Glutamatergic neuron (in vitro differentiated cells): ENCODE data around the gene DNAJC8. TPM values are rescaled to one million over a fixed set of nuclear protein-coding genes. Genes with fewer than 3 reads are reported as not detected.

Source experiments
- DNase-seq: peaks from one replicate; pipeline ENCODE4 v3.0.0; 2022
- H3K27ac Mint-ChIP-seq: one replicate; pipeline ENCODE4 v1.8.0; 2020; ENCODE audit warnings: mild to moderate bottlenecking, mixed read lengths, inconsistent platforms; ENCODE audit not compliant: unreplicated experiment
- H3K27me3 Mint-ChIP-seq: one replicate; pipeline ENCODE4 v1.8.0; 2020; ENCODE audit warnings: mild to moderate bottlenecking, moderate library complexity, mixed read lengths, inconsistent platforms; ENCODE audit not compliant: unreplicated experiment
- H3K36me3 Mint-ChIP-seq: one replicate; pipeline ENCODE4 v1.8.0; 2020; ENCODE audit warnings: mild to moderate bottlenecking, mixed read lengths, inconsistent platforms; ENCODE audit not compliant: unreplicated experiment
- H3K4me1 Mint-ChIP-seq: one replicate; pipeline ENCODE4 v1.8.0; 2020; ENCODE audit warnings: mild to moderate bottlenecking, low read depth, mixed read lengths, inconsistent platforms; ENCODE audit not compliant: unreplicated experiment
- H3K4me3 Mint-ChIP-seq: one replicate; pipeline ENCODE4 v1.8.0; 2020; ENCODE audit warnings: mild to moderate bottlenecking, mixed read lengths, inconsistent platforms; ENCODE audit not compliant: unreplicated experiment
- H3K9me3 Mint-ChIP-seq: one replicate; pipeline ENCODE4 v1.8.0; 2020; ENCODE audit warnings: mild to moderate bottlenecking, moderate library complexity, mixed read lengths, inconsistent platforms; ENCODE audit not compliant: unreplicated experiment
- total RNA-seq: library from RNA; stranded (reverse); fragmentation: NEBNext Ultra II Directional; extraction: Animal tissue kit (Norgen Biotek cat#: 25700); gene quantifications from one replicate; pipeline ENCODE4 v1.2.1, GENCODE V29; 2021; ENCODE audit not compliant: unreplicated experiment
- TF ChIP-seq, protein P1 (sequence below): fragments of 200-600 bp; sonication (generic); IDR thresholded peaks from one replicate; pipeline ENCODE4 v1.5.0; 2021; ENCODE audit not compliant: partially characterized antibody, unreplicated experiment

DNAJC8 gene
- total RNA-seq, 1 donor from 2014 or later, result 82.8 TPM

GRCh38 chr1:28209700-28210099, 23.1 kb downstream of the DNAJC8 start:
- TF ChIP-seq, protein P1, sequence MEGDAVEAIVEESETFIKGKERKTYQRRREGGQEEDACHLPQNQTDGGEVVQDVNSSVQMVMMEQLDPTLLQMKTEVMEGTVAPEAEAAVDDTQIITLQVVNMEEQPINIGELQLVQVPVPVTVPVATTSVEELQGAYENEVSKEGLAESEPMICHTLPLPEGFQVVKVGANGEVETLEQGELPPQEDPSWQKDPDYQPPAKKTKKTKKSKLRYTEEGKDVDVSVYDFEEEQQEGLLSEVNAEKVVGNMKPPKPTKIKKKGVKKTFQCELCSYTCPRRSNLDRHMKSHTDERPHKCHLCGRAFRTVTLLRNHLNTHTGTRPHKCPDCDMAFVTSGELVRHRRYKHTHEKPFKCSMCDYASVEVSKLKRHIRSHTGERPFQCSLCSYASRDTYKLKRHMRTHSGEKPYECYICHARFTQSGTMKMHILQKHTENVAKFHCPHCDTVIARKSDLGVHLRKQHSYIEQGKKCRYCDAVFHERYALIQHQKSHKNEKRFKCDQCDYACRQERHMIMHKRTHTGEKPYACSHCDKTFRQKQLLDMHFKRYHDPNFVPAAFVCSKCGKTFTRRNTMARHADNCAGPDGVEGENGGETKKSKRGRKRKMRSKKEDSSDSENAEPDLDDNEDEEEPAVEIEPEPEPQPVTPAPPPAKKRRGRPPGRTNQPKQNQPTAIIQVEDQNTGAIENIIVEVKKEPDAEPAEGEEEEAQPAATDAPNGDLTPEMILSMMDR, result no peak
- no peak for DNase-seq
- Mint-ChIP-seq H3K9me3 (no peaks in the 10 kb centered on the region), H3K36me3 (no peaks in the 10 kb centered on the region), H3K4me3 (no peak overlapping the region), H3K27me3 (no peaks in the 10 kb centered on the region), H3K27ac (no peak overlapping the region), H3K4me1 (no peaks in the 10 kb centered on the region)

GRCh38 chr1:28208818-28209441, 23.9 kb downstream of the DNAJC8 start:
- DNase-seq, result peak; percentile 61
- Mint-ChIP-seq H3K9me3 (no peaks in the 10 kb centered on the region), H3K4me3 (no peak overlapping the region), H3K27ac (no peak overlapping the region), H3K27me3 (no peaks in the 10 kb centered on the region), H3K36me3 (no peaks in the 10 kb centered on the region), H3K4me1 (no peaks in the 10 kb centered on the region)
- TF ChIP-seq, protein P1, result peak; percentile 40

GRCh38 chr1:28205243-28205642, 27.6 kb downstream of the DNAJC8 start:
- no peak for DNase-seq
- Mint-ChIP-seq H3K9me3 (no peaks in the 10 kb centered on the region), H3K27me3 (no peaks in the 10 kb centered on the region), H3K36me3 (no peaks in the 10 kb centered on the region), H3K4me1 (no peaks in the 10 kb centered on the region), H3K4me3 (no peak overlapping the region), H3K27ac (no peak overlapping the region)
- TF ChIP-seq, protein P1, result no peak

GRCh38 chr1:28200234-28200873, 32.5 kb downstream of the DNAJC8 start:
- Mint-ChIP-seq H3K4me1 (no peaks in the 10 kb centered on the region), H3K27me3 (peaks cover 2% of the 10 kb centered on the region), H3K27ac (peak overlapping the region; percentile 59), H3K36me3 (no peaks in the 10 kb centered on the region), H3K4me3 (no peak overlapping the region), H3K9me3 (no peaks in the 10 kb centered on the region)
- TF ChIP-seq, protein P1, result no peak
- DNase-seq, result no peak
